Thyroid gland (tissue), 4 donors: ENCODE data around the gene SPIC. TPM values are rescaled to one million over a fixed set of nuclear protein-coding genes. Genes with fewer than 3 reads are reported as not detected.

ENCODE experiments used
- DNase-seq, 2 donors: peaks; one replicate each; pipeline ENCODE4 v3.0.0-alpha.2; 2019
- H3K27ac ChIP-seq, 3 donors: fragments of 200-600 bp; sonication (generic); 1 replicate in 2 of 3; 2 replicates in 1 of 3; pipeline ENCODE4 v1.5.1; 2016 to 2019; ENCODE audit warnings: mild to moderate bottlenecking in 1 of 3, moderate library complexity in 1 of 3
- H3K27me3 ChIP-seq: fragments of 200-600 bp; sonication (generic); one replicate; pipeline ENCODE4 v1.5.1; 2019
- H3K36me3 ChIP-seq, 2 donors: fragments of 200-600 bp; sonication (generic); one replicate each; pipeline ENCODE4 v1.5.1; 2016 to 2019
- H3K4me1 ChIP-seq, 2 donors: fragments of 200-600 bp; sonication (generic); one replicate each; pipeline ENCODE4 v1.5.1; 2017 to 2019
- H3K4me3 ChIP-seq, 3 donors: fragments of 200-600 bp; sonication (generic); replicated peaks in 1 of 3; 1 replicate in 2 of 3; 2 replicates in 1 of 3; pipeline ENCODE4 v1.5.1; 2016; ENCODE audit warnings: mild to moderate bottlenecking in 1 of 3
- H3K9me3 ChIP-seq: fragments of 200-600 bp; sonication (generic); one replicate; pipeline ENCODE4 v1.5.1; 2017
- POLR2A ChIP-seq, 2 donors: fragments of 450-650 bp; IDR thresholded peaks; one replicate each; pipeline ENCODE4 v1.6.1; 2017; ENCODE audit warnings: antibody characterized with exemption in 2 of 2, mild to moderate bottlenecking in 2 of 2, moderate library complexity in 1 of 2
- WGBS, 2 donors: methylation state at CpG; one replicate each; pipeline ENCODE4 v1.1.5; 2017; 5-methylcytosine and 5-hydroxymethylcytosine counted together
- intact Hi-C: fragments of 100-400 bp; cut with DNase I; formaldehyde crosslinking; loops from one replicate; pipeline ENCODE4 v1.15.1; 2023
- total RNA-seq, 4 donors: library from RNA; depleted of rRNA; stranded (reverse); fragments of >200 nt; gene quantifications; one replicate each; pipeline ENCODE4 v1.2.3, GENCODE V29; 2016
- TF ChIP-seq, protein P1 (sequence below), 6 experiments: fragments of 200-600 bp in 3 of 6; fragments of 450-650 bp in 3 of 6; sonication (generic) in 3 of 6; IDR thresholded peaks; one replicate each; pipeline ENCODE4 v1.5.1; 2016 to 2019; ENCODE audit warnings: antibody characterized with exemption in 6 of 6, mild to moderate bottlenecking in 2 of 6, inconsistent platforms in 1 of 6, moderate library complexity in 1 of 6

SPIC gene
- total RNA-seq, 4 donors from 2014 or later: not detected

DNA sequence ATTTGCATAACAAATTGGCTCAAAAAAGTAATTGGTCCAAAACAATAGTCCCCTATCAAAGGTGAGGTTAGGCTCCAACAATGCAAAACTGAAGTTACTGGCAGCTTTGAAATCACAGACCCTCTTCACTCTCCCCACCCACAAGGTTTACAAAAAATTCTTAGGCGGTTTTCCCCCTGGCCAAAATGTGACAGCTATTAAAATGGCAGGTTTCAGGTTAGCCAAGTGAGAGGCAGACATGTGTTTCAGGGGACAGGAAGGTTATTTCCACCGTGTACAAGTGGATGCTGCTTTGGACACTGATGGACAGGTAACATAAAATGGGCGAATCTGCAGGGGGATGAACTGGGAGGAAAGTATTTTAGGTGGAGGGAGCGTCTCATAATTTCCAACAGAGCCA, 888 bp upstream of the SPIC start:
- Histone ChIP-seq H3K27me3 (no peaks in the 10 kb centered on the region), H3K4me3 (no peak overlapping the region), H3K27ac (no peak overlapping the region), H3K9me3 (no peaks in the 10 kb centered on the region), H3K4me1 (no peaks in the 10 kb centered on the region), H3K36me3 (no peaks in the 10 kb centered on the region)
- no peak for TF ChIP-seq POLR2A (IDR thresholded peaks at IDR 0.05)
- TF ChIP-seq, protein P1, sequence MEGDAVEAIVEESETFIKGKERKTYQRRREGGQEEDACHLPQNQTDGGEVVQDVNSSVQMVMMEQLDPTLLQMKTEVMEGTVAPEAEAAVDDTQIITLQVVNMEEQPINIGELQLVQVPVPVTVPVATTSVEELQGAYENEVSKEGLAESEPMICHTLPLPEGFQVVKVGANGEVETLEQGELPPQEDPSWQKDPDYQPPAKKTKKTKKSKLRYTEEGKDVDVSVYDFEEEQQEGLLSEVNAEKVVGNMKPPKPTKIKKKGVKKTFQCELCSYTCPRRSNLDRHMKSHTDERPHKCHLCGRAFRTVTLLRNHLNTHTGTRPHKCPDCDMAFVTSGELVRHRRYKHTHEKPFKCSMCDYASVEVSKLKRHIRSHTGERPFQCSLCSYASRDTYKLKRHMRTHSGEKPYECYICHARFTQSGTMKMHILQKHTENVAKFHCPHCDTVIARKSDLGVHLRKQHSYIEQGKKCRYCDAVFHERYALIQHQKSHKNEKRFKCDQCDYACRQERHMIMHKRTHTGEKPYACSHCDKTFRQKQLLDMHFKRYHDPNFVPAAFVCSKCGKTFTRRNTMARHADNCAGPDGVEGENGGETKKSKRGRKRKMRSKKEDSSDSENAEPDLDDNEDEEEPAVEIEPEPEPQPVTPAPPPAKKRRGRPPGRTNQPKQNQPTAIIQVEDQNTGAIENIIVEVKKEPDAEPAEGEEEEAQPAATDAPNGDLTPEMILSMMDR (IDR thresholded peaks at IDR 0.05): no peak
- 60 to 67% methylated on average over 4 of the region's 4 CpGs for WGBS, 2 donors
- intact Hi-C loops: no loop called here
- DNase-seq: no peak

- Histone ChIP-seq H3K9me3 (no peaks in the 10 kb centered on the region), H3K36me3 (no peaks in the 10 kb centered on the region), H3K27ac (no peak overlapping the region), H3K4me1 (no peaks in the 10 kb centered on the region), H3K27me3 (no peaks in the 10 kb centered on the region), H3K4me3 (no peak overlapping the region)
- TF ChIP-seq, protein P1 (IDR thresholded peaks at IDR 0.05): no peak
- no peak for TF ChIP-seq POLR2A (IDR thresholded peaks at IDR 0.05)
- intact Hi-C loops: no loop called here
- 70% methylated on average over 5 of the region's 5 CpGs for whole genome bisulfite sequencing, 2 donors
- DNase-seq: no peak
These were observed 692 bp downstream of the SPIC start for GRCh38 chr12:101475751-101476305.

DNA sequence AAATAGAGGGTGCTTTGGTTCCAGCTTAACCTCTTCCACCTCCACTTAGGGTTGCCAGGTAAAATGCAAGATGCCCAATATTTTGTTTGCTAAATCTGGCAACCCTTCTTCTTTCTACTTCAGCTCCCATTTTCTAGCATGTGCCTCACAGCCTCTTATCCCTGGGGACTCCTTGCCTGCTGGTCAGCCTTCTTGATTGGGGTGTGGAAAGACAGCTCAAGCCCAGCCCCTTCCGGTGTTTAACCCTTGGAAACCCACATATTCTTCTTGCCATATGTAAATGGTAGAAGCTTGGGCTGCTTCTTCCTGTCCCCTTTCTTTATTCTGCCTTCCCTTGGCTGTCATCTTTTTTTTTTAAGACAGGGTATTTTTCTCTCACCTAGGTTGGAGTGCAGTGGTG, 5.7 kb downstream of the SPIC start:
- no peak overlapping the region for H3K27ac ChIP-seq
- no peak for DNase-seq
- TF ChIP-seq POLR2A (IDR thresholded peaks at IDR 0.05): no peak
- TF ChIP-seq, protein P1 (IDR thresholded peaks at IDR 0.05): no peak
- H3K36me3 ChIP-seq: no peaks in the 10 kb centered on the region
- H3K4me1 ChIP-seq: no peaks in the 10 kb centered on the region
- no peaks in the 10 kb centered on the region for H3K27me3 ChIP-seq
- no peaks in the 10 kb centered on the region for H3K9me3 ChIP-seq
- no peak overlapping the region for H3K4me3 ChIP-seq
- intact Hi-C loops: no loop called here
- 55 to 69% methylated on average over 1 of the region's 1 CpG for WGBS, 2 donors

- no peak overlapping the region for H3K27ac ChIP-seq
- no peaks in the 10 kb centered on the region for H3K9me3 ChIP-seq
- no peaks in the 10 kb centered on the region for H3K4me1 ChIP-seq
- H3K27me3 ChIP-seq: no peaks in the 10 kb centered on the region
- intact Hi-C loops: no loop called here
- TF ChIP-seq, protein P1 (IDR thresholded peaks at IDR 0.05): no peak
- no peak for TF ChIP-seq POLR2A (IDR thresholded peaks at IDR 0.05)
- no peak overlapping the region for H3K4me3 ChIP-seq
- no peaks in the 10 kb centered on the region for H3K36me3 ChIP-seq
- no peak for DNase-seq
These were observed 9.9 kb downstream of the SPIC start for GRCh38 chr12:101485021-101485420.

GRCh38 chr12:101488469-101488868, 13.3 kb downstream of the SPIC start:
- WGBS, 2 donors: 52 to 55% methylated on average over 2 of the region's 2 CpGs
- no peak for DNase-seq
- H3K27me3 ChIP-seq: no peaks in the 10 kb centered on the region

More at GRCh38 chr12:101488469-101488868, 13.3 kb downstream of the SPIC start:
- no peak overlapping the region for H3K27ac ChIP-seq
- TF ChIP-seq POLR2A (IDR thresholded peaks at IDR 0.05): no peak
- TF ChIP-seq, protein P1 (IDR thresholded peaks at IDR 0.05): no peak
- no peaks in the 10 kb centered on the region for H3K9me3 ChIP-seq
- no peak overlapping the region for H3K4me3 ChIP-seq
- no peaks in the 10 kb centered on the region for H3K4me1 ChIP-seq
- intact Hi-C loops: no loop called here
- no peaks in the 10 kb centered on the region for H3K36me3 ChIP-seq
